G401 (cell line): Measurements from ENCODE around the gene POU3F3. TPM values are rescaled to one million over a fixed set of nuclear protein-coding genes. Genes with fewer than 3 reads are reported as not detected.

Experiments used
- DNase-seq: peaks from one replicate; pipeline ENCODE4 v3.0.0-alpha.2; 2015; ENCODE audit warnings: low spot score
- in situ Hi-C: cut with HindIII; loops from 2 replicates; pipeline ENCODE4 v1.10.0; 2016; ENCODE audit warnings: low sequenced_read_pairs, mixed read lengths
- total RNA-seq: library from RNA; depleted of rRNA; stranded (reverse); fragments of >200 nt; shearing (Covaris generic); gene quantifications from 2 replicates; pipeline ENCODE4 v1.2.3, GENCODE V29; 2014; rRNA removed

Gene POU3F3
- total RNA-seq, 1 experiment from 2014 or later, result not detected

DNA sequence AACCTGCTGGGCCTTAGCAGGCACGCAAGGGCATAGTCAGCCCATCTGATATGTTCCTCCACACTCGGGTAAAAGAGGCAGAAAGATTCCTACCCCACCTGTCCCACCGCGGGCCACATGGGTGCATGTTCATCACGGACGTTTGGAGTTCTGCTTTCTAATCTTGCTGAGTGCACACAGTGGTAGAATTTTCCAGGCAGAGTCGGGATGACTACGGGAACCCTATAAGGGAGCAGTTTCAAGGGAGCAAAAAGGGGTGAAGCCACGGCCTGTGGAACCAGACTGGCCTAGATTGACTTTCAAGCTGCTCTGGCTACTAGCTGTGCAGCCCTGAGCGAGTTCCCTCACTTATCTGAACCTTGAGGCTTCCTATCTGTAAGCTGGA lies 36.8 kb downstream of the POU3F3 start:
- DNase-seq, result no peak
- in situ Hi-C loops, result no loop called here

GRCh38 chr2:104891145-104891544 lies 37.2 kb downstream of the POU3F3 start:
- DNase-seq, result no peak
- in situ Hi-C loops, result no loop called here

DNA sequence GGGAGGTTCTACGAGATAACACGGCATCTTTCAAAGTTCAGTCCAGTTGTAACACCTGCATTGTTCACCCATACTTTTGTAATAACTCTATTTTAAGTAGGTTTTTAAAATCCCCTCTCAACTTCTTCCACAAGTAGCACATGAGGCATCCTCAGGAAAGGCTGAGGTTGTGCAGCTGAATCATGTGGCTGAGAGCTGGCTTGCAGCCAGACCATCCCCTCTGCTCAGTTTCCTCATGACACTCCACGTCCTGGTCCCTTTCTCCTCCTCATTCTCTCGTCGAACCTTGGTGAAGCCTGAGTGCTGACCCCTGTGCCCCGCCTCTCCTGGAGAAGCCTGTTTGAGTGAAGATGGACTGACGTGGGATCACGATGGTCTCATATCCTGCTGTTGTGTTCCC lies 42.5 kb downstream of the POU3F3 start:
- no peak for DNase-seq
- in situ Hi-C loops, result no loop called here

DNA sequence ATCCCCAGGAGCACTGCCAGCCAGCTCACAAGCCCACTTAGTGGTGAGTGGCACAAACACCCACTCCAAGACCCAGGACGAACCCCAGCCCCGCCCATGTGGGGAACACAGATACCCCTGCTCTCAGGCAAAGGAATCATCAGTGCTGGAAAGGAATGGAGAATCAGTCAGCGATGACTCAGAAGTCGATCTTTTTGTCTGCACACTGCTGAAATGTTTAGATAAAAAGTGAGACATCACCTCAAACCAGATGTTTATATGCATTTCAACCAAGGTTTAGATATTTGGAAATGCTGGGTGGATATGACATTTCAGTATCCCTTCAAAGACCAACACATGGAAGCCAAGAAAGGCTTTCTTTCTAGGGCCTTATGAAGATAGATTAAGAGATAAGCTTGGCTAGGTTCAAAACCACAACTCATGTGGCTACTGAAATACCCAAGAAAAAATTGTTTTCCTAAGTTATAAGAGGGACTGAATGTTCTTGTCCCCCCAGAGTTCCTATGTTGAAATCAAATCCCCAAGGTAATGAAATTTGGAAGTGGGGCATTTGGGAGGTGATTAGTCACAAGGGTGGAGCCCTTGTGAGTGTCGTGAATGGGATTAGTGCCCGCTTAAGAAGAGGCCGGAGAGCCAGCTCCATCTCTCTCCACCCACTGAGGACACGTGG lies 43.7 kb downstream of the POU3F3 start:
- DNase-seq, result no peak

DNA sequence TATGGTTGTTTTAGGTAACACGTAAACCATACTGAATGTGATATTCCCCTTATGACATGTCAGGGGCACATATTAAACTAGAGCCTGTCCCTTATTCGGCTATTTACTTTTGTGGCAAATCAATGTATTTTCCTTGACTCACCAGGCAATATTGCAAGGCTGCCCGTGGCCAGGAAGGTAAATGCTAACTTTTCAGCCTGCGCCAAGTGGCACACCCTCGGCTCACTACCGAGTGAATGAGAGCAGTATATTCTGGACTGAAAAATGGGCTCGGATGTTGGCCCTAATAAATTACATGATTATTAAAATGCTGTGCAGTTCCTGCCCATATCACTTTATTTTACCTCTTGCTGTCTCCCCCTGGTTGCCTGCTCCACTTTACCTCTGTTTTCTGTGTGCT lies 46.7 kb downstream of the POU3F3 start:
- no peak for DNase-seq
- in situ Hi-C loops, result no loop called here

More for the DNA sequence above, 43.7 kb downstream of the POU3F3 start:
- in situ Hi-C loops, result no loop called here

GRCh38 chr2:104901037-104901881 lies 47.3 kb downstream of the POU3F3 start:
- DNase-seq, result no peak
- in situ Hi-C loops, result no loop called here

GRCh38 chr2:104902317-104902716 lies 48.4 kb downstream of the POU3F3 start:
- in situ Hi-C loops, result no loop called here
- DNase-seq, result no peak

Other genes starting within 250 kb of the POU3F3 start
- gene MRPS9, start 184.0 kb downstream of the POU3F3 start, total RNA-seq, result 54.3 and 58.2 TPM in 2 replicates